ENCODE measurements around the gene ZNF423. TPM values are rescaled to one million over a fixed set of nuclear protein-coding genes. Genes with fewer than 3 reads are reported as not detected.

Gene ZNF423
- total RNA-seq, 1 experiment from 2014 or later = 0.49 TPM

DNA sequence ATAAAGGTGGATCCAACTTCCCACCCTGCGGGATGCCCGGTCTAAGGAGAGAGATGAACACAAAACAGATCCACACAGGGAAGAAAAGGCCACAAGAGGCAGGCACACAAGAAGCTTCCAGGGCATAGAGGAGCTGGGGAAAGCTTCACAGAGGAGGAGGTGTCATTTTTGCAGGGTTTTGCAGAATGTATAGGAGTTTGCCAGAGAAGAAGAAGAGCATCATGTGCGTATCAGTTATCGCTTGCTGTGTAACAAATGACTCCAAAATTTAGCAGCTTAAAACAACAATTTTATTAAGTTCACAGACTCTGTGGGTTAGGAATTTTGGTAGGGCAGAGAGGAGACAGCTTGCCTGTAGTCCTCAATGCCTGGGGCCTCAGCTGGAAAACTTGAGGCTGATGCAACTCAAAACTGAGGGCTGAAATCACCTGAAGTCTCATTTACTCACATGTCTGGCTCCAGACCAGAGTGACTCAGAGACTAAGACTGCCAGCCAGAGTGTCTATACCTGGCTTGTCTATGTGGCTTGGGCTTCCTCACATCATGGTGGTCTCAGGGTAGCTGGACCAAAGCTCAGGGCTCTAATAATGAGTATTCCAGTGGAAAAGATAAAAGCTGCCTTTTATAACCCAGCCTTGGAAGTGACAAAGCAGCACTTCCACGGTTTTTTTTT is 33.9 kb upstream of the ZNF423 start:
- BruUV-seq (replicated peaks) = no TSS peak
- intact Hi-C loops (cut with micrococcal nuclease; ENCODE audit: unreplicated experiment) (no loop called here), in situ Hi-C loops (cut with HindIII; ENCODE audit: low pct_unique_long_range_greater_than_20kb, low sequenced_read_pairs) (no loop called here)
- no peak for DNase-seq (ENCODE audit: low read depth, low spot score)
- H3K36me3 ChIP-seq (ENCODE audit: control insufficient read depth, insufficient read depth, low read length) = no peaks in the 10 kb centered on the region
- no peaks in the 10 kb centered on the region; the same call in 1 of the 2 replicates for H3K27me3 ChIP-seq (ENCODE audit: control insufficient read depth, insufficient read depth, low read length)
- TF ChIP-seq, protein P1, sequence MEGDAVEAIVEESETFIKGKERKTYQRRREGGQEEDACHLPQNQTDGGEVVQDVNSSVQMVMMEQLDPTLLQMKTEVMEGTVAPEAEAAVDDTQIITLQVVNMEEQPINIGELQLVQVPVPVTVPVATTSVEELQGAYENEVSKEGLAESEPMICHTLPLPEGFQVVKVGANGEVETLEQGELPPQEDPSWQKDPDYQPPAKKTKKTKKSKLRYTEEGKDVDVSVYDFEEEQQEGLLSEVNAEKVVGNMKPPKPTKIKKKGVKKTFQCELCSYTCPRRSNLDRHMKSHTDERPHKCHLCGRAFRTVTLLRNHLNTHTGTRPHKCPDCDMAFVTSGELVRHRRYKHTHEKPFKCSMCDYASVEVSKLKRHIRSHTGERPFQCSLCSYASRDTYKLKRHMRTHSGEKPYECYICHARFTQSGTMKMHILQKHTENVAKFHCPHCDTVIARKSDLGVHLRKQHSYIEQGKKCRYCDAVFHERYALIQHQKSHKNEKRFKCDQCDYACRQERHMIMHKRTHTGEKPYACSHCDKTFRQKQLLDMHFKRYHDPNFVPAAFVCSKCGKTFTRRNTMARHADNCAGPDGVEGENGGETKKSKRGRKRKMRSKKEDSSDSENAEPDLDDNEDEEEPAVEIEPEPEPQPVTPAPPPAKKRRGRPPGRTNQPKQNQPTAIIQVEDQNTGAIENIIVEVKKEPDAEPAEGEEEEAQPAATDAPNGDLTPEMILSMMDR (IDR thresholded peaks at IDR 0.05) = no peak
- TF ChIP-seq REST (IDR thresholded peaks at IDR 0.05; ENCODE audit: insufficient read depth in 1 of 2, low read depth in 2 of 2, low read length in 1 of 2) (no peak), SIN3A (IDR thresholded peaks at IDR 0.05; ENCODE audit: borderline replicate concordance, insufficient read depth, low read depth, low read length) (no peak), POLR2AphosphoS5 (IDR thresholded peaks at IDR 0.05; ENCODE audit: low read depth, low read length) (no peak), TCF7L2 (IDR thresholded peaks at IDR 0.05; ENCODE audit: low read depth, low read length) (no peak)
- CTCF ChIA-PET = no interaction called here
- POLR2A ChIA-PET = interaction anchor here (0.6 kb wide), 2 partner anchors 10 to 292 kb away, joined by 6 to 10 read pairs; no protein-coding TSS in a partner anchor
- H3K4me3 ChIP-seq (ENCODE audit: low read depth in 2 of 2, low read length in 2 of 2) = no peak overlapping the region
- H3K4me1 ChIP-seq (ENCODE audit: control insufficient read depth, insufficient read depth, low read length) = no peaks in the 10 kb centered on the region
- ATAC-seq = no peak
- H3K9me3 ChIP-seq (ENCODE audit: control insufficient read depth, insufficient read depth, low read depth, low read length) = no peaks in the 10 kb centered on the region
- H3K27ac ChIP-seq (ENCODE audit: low read length) = no peak overlapping the region

GRCh38 chr16:49886554-49887094 is 30.7 kb upstream of the ZNF423 start:
- TF ChIP-seq REST (IDR thresholded peaks at IDR 0.05; ENCODE audit: insufficient read depth in 1 of 2, low read depth in 2 of 2, low read length in 1 of 2) (no peak), SIN3A (IDR thresholded peaks at IDR 0.05; ENCODE audit: borderline replicate concordance, insufficient read depth, low read depth, low read length) (no peak), POLR2AphosphoS5 (IDR thresholded peaks at IDR 0.05; ENCODE audit: low read depth, low read length) (no peak), TCF7L2 (IDR thresholded peaks at IDR 0.05; ENCODE audit: low read depth, low read length) (no peak)
- TF ChIP-seq, protein P1 (IDR thresholded peaks at IDR 0.05) = no peak
- H3K36me3 ChIP-seq (ENCODE audit: control insufficient read depth, insufficient read depth, low read length) = no peaks in the 10 kb centered on the region
- CTCF ChIA-PET = interaction anchor here (0.7 kb wide), 1 partner anchor 336 kb away, joined by 7 read pairs; no protein-coding TSS in a partner anchor
- H3K27me3 ChIP-seq (ENCODE audit: control insufficient read depth, insufficient read depth, low read length) = no peaks in the 10 kb centered on the region
- ATAC-seq (no peak), DNase-seq (ENCODE audit: low read depth, low spot score) (no peak)
- H3K27ac ChIP-seq (ENCODE audit: low read length) = no peak overlapping the region
- in situ Hi-C loops (cut with HindIII; ENCODE audit: low pct_unique_long_range_greater_than_20kb, low sequenced_read_pairs) (no loop called here), intact Hi-C loops (cut with micrococcal nuclease; ENCODE audit: unreplicated experiment) (no loop called here)
- H3K9me3 ChIP-seq (ENCODE audit: control insufficient read depth, insufficient read depth, low read depth, low read length) = no peaks in the 10 kb centered on the region
- H3K4me1 ChIP-seq (ENCODE audit: control insufficient read depth, insufficient read depth, low read length) = no peaks in the 10 kb centered on the region
- BruUV-seq (replicated peaks) = no TSS peak
- no peak overlapping the region for H3K4me3 ChIP-seq (ENCODE audit: low read depth in 2 of 2, low read length in 2 of 2)
- POLR2A ChIA-PET = no interaction called here
